Measurements from ENCODE around the gene GLCE.

DNA sequence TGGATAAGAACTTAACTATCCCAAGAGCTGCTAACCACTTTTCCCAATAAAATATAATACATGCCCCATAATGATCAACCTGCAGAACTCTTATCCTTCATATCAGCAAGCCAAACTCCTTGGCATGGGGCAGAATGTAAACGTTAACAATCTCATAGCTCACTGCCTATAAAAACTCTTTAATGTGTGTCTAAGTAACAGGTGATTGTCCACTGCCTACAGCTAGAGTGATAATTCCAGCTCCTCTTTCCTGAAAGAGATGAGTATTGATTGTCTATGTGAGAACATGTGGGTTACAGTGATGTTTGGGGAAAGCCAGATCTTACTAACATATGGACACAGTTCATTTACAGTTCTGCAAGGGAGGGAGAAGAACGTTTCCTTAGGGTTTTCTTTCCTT lies 11.3 kb upstream of the GLCE start:
- no peak for TF ChIP-seq CTCF (IDR thresholded peaks at IDR 0.05)
- no peak for TF ChIP-seq SP1 (CRISPR knock-in tag; conservative IDR thresholded peaks at IDR 0.05)
- TF ChIP-seq ZNF232 (CRISPR knock-in tag; IDR thresholded peaks at IDR 0.05), result no peak
- no peak for TF ChIP-seq USF2 (CRISPR knock-in tag; IDR thresholded peaks at IDR 0.05)
- TF ChIP-seq USF1 (CRISPR knock-in tag; IDR thresholded peaks at IDR 0.05), result no peak
- TF ChIP-seq RORB (CRISPR knock-in tag; IDR thresholded peaks at IDR 0.05), result no peak
- TF ChIP-seq ZNF263 (CRISPR knock-in tag; IDR thresholded peaks at IDR 0.05; ENCODE audit: low read depth), result no peak
- no peak for TF ChIP-seq MYBL2 (CRISPR knock-in tag; IDR thresholded peaks at IDR 0.05)

All from WTC11 (cell line).